GM21737 (cell line): Measurements from ENCODE around the gene RGMB.

Source experiments
- ATAC-seq: cut with Tn5 transposase; IDR thresholded peaks from one replicate; pipeline ENCODE4 v1.9.1; 2021; ENCODE audit warnings: mild to moderate bottlenecking, moderate library complexity; ENCODE audit not compliant: unreplicated experiment

RGMB gene

DNA sequence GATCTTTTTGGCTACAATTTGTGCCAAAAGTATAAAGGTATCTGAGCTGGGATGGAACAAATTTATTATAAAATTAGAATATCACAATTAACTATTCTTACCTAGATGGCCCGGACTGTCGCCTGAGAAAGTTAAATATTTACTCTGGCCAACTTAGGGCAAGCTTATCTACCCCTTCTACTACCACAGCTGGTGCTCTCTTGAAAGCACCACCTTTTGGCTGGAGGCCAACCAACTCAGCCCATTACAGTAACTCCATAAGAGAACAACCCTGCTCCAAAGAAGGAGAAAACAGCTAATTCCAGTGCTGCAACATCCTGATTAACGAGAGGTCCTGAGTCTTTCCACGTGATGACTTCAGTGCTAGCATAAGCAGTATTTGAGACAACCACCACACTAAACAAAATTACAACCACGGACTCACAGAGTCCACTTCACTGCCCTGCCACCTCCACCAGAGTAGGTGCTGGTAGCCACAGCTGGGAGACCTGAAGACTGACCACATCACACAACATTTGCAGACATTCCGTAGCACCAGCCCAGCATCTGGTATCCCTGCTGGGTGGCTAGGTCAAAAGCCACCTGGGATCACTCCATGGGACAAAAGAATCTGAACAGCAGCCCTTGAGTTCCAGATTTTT is 43.2 kb downstream of the RGMB start:
- ATAC-seq: no peak

DNA sequence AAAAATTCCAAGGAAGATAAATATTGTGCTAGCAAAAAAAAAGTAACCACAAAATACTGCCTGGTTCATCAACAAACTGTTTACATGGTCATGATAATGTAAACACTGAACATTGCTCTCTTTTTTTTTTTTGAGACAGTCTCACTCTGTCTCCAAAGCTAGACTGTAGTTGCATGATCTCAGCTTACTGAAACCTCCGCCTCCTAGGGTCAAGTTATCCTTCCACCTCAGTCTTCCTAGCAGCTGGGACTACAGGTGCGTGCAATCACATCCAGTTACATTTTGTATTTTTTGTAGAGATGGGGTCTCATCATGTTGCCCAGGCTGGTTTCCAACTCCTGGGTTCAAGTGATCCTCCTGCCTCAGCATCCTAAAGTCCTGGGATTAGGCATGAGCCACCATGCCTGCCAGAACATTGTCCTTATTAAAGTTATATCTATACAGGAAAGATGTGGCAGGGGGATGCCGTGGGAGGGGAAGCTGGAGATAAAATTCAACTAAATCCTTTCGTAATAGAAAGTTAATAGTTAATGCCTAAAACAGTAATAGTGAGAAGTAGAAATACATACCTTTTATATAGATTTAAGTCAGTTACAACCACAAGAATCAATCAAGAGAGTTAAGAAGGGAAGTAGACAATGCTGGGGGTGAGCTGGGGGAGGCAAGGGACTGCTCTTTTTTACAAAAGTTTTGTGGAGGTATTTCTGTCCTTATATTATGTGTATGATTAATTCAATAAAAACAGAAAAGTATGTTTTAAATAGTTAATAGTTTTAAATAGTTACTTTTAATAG is 52.3 kb downstream of the RGMB start:
- no peak for ATAC-seq

DNA sequence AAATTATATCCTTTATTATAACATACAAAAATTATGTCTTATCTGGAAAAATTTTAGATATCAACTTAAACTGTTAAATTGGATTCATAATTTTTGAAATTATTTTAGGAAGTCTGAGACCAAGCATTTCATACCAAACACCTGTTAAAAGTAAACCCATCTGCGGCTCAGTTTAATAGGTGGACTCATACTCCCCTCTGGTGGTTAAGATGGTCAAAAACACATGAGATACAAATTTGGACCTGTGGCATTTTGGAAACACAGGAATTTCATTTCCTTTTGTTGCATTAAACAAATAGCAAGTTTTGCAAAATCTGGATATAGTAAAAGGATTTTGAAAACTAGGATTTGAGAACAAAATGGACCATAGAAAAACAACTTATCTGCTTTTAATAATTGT is 53.7 kb downstream of the RGMB start:
- ATAC-seq: no peak

DNA sequence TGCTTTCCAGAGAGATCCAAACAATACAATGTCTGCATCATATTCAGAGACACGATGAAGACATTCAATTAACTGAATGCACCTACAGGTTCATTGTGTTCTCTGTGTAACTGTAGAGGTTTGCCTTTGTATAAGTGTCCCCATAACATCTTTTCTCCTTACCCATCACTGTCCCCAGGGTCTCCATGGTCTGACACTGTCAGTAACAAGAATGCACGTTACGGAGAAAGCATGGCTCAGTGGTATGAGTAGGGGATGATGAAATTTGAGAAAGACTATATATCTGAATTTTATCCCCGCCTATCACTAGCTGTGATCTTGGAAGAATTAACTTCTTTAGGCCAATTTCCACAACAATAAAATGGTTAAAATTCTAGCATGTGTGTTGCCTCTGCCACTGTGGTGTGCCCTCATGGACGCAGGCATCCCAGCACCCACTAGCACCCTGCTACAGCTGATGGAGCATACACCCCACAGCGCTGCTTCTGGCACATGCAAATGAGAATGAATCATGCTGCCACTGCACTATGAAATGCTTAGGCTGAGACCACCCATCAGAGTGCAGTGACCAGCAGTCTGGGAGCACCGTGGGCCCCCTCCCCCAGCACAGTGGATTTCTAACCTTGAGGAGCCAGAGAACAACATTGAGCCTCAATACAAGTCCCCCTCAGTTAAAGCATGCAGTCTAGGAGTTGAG is 54.3 kb downstream of the RGMB start:
- no peak for ATAC-seq

DNA sequence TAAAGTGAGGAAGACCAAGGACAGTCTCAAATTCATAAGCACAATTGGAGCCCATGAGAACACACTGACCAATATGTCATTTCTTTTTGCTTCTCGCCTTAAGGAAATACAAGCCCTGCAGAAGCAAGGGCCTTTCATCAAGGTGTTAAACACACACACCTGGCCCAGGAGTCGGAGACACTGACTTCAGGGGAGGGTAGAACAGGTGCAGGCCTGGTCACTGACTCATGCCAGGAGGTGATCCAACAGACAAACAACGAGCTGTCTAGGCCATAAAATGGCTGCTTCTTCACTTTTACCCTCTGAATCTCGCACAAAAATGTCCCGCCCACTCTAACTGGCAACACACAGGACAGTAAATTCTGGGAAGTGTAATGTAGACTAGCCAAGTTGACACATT is 62.7 kb downstream of the RGMB start:
- ATAC-seq: no peak

DNA sequence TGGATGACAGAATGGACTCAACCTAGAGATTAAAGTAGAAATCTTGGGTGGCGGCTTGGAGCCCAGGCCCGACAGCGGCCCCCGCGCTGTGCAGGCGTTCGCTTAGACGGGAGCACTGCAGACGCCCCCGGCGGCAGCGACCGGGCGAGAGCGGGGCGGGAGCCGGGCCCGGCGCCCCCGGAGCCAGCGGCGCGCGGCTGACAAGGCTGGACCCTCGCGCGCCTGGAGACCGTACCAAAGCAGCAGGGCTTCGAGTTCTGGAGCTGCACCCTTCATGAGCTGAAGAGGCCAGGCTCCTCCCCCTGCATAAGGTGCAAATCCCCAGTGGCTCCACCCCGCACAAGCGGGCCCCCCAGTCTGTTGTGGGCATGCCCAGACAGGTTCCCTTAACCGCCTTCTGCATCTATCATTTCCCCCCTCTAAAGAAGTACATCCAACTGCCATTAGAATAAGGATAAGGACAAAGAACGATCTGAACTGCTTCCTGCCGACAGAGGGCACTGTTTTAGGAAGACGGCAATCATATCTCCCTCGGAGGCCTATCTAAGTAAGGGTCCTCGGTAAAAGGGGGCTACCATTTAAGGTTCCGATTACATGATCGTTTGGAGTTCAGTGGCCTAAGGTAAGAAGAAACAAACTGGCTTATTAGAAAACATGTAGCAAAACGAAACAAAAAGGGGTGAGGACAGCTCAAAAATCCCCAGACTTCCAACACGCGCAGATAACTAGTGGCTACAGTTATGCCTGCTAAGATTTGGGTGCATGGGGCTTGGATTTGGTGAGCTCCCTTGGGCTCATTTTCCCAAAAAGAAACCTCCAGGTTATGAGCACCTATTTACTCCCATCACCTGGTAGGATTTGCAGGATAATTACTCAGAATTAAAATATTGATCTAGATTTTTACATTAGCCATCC is 66.3 kb downstream of the RGMB start:
- no peak for ATAC-seq

DNA sequence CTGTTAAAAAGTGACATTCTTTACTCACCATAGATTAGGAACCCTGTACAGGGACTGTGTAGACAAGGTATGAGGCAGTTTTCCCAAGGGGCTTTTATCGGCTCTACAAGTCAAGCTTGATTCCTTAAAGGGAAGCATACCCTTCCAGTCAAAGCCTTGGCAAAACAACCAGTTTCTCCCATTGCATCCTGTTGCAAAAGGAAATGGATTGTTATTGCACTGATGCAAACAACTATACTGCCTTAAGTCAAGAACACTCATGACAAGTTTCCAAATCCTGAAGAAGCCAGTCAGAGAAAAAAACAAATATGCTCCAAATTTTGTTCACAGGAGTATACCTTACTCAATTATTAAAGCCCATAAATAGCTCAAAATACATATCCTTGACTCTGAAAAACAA is 67.5 kb downstream of the RGMB start:
- no peak for ATAC-seq

DNA sequence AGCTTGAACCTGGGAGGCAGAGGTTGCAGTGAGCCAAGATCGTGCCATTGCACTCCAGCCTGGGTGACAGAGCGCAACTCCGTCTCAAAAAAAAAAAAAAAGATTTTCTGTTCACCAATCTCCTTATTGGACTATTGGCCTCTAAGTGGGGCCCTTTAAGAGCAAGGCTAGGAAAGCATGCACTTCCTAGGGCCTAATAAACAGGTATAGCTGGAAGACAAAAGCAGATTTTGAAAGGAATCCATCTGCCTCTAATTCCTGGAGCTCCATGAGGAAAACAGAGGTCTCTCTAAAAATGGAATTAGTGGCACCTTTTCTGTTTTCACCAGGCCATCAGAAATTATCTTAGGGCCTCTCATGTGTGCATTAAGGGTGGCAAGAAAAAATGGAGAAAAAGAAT is 70.0 kb downstream of the RGMB start:
- no peak for ATAC-seq

DNA sequence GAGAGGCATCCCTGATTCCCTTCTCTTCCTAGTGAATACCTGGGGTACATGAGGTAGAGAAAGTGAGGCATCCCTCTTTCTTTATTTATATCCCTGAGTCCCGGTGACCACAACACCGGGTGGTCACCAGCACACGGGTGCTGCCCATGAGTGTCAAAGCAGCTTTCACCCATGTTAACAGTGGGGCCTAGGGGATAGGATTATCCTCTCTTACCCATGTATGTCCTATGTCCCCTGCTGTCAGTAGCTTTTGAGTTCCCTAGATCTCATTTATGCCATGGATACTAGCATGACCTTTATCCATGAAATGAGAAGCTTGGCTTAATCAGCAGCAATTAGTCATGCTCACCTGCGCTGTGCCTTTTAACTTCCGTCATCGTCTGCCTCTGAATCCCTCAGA is 71.4 kb downstream of the RGMB start:
- ATAC-seq: no peak

DNA sequence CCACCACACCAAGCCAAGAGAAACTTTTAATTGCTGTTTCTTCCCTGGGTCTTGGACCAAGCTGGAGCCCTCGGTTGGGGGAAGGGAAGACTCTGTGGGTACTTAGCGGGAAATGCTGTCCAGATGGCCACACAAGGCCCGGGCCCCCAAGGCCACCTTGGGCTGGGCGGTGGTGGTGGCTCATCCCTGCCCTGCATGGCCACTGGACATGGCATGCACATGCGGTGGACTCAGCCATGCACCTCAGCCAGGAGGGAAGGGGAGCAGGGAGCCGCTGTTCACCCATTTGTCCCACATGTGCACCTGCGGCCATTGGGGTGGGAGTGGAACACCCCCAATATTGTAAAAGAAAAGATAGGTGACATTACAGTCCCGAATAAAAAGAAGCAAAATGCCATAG is 72.4 kb downstream of the RGMB start:
- ATAC-seq: no peak
